Smooth muscle cell of the coronary artery (primary cell): ENCODE results near the gene PRPF40A. TPM values are rescaled to one million over a fixed set of nuclear protein-coding genes. Genes with fewer than 3 reads are reported as not detected.

Experiments
- total RNA-seq: library from RNA; depleted of rRNA; stranded (reverse); fragments of >200 nt; gene quantifications from 2 replicates; pipeline ENCODE4 v1.2.3, GENCODE V29; 2014; ENCODE audit warnings: low replicate concordance

PRPF40A gene
- total RNA-seq = 66.6 and 107 TPM in 2 replicates

GRCh38 chr2:152717228-152718075 is at the start of gene PRPF40A:
Gene PRPF40A, minus strand, starts transcription at chr2:152717461. Its CDS starts 22 bp downstream, at chr2:152717439.

GRCh38 chr2:152718076-152718908 is 1.0 kb upstream of the PRPF40A start, which contains the start of gene ARL6IP6:
Gene ARL6IP6, plus strand, starts transcription at chr2:152718620. Its CDS starts 5 bp downstream, at chr2:152718625.

Other genes with a start within 250 kb of the PRPF40A start
- 6.6 and 8.2 TPM in 2 replicates for gene ARL6IP6, start 1.2 kb upstream of the PRPF40A start, total RNA-seq